SK-N-SH (cell line): Measurements from ENCODE around the gene GPLD1. TPM values are rescaled to one million over a fixed set of nuclear protein-coding genes. Genes with fewer than 3 reads are reported as not detected.

ENCODE experiments used
- CTCF ChIA-PET: fragments of 300-600, 350-600 bp; formaldehyde crosslinking; extraction: SDS; loops from one replicate; lab custom pipeline; 2021; lab: Yijun Ruan, JAX
- POLR2A ChIA-PET: fragments of 350-600 bp; sonication (Branson Sonifier 250); formaldehyde crosslinking; extraction: SDS; loops from one replicate; lab custom pipeline; 2020; ENCODE audit warnings: antibody characterized with exemption, inconsistent platforms; lab: Yijun Ruan, JAX
- DNase-seq: peaks from one replicate; pipeline ENCODE4 v3.0.0; 2012
- H2AFZ ChIP-seq: fragments of 200-600 bp; sonication (generic); 2 replicates; pipeline ENCODE4 v1.8.1; 2016; ENCODE audit warnings: antibody characterized with exemption, mild to moderate bottlenecking, low read depth
- H3F3A ChIP-seq: fragments of 200-600 bp; sonication (generic); replicated peaks from 2 replicates; pipeline ENCODE3; 2016; ENCODE audit warnings: antibody characterized with exemption, mild to moderate bottlenecking; ENCODE audit not compliant: insufficient read depth
- H3K27ac ChIP-seq, 2 experiments: fragments of 200-500 bp in 1 of 2; fragments of 200-600 bp in 1 of 2; sonication (Bioruptor generic) in 1 of 2; sonication (generic), shearing (Covaris generic) in 1 of 2; 2 replicates each; pipeline versions ENCODE4 v1.5.1 to v1.6.1; 2014 to 2016; ENCODE audit warnings: low read depth in 2 of 2, inconsistent platforms in 1 of 2, low read length in 1 of 2, mild to moderate bottlenecking in 1 of 2, mixed read lengths in 1 of 2
- H3K27me3 ChIP-seq: fragments of 200-600 bp; sonication (generic), shearing (Covaris generic); 2 replicates; pipeline ENCODE4 v1.6.1; 2016; ENCODE audit warnings: mixed run types; ENCODE audit not compliant: insufficient read depth
- H3K36me3 ChIP-seq, 2 experiments: fragments of 200-500 bp in 1 of 2; fragments of 200-600 bp in 1 of 2; sonication (Bioruptor generic) in 1 of 2; sonication (generic) in 1 of 2; replicated peaks in 1 of 2; 2 replicates each; pipeline versions ENCODE3 to v1.5.1; 2014 to 2016; ENCODE audit warnings: low read length in 1 of 2, mild to moderate bottlenecking in 1 of 2; ENCODE audit not compliant: insufficient read depth in 2 of 2, control insufficient read depth in 1 of 2
- H3K4me1 ChIP-seq, 2 experiments: fragments of 200-500 bp in 1 of 2; fragments of 200-600 bp in 1 of 2; sonication (Bioruptor generic) in 1 of 2; sonication (generic), shearing (Covaris generic) in 1 of 2; 2 replicates each; pipeline versions ENCODE4 v1.5.1 to v1.6.1; 2014 to 2016; ENCODE audit warnings: low read depth in 1 of 2, low read length in 1 of 2, mixed run types in 1 of 2; ENCODE audit not compliant: insufficient read depth in 2 of 2, control insufficient read depth in 1 of 2
- H3K4me2 ChIP-seq: fragments of 200-600 bp; sonication (generic), shearing (Covaris generic); 2 replicates; pipeline ENCODE4 v1.6.1; 2017; ENCODE audit warnings: mixed run types
- H3K4me3 ChIP-seq, 2 experiments: fragments of 200-500 bp in 1 of 2; fragments of 200-600 bp in 1 of 2; sonication (Bioruptor generic) in 1 of 2; sonication (generic), shearing (Covaris generic) in 1 of 2; 2 replicates each; pipeline versions ENCODE4 v1.5.1 to v1.8.1; 2014 to 2016; ENCODE audit warnings: low read depth in 2 of 2, inconsistent platforms in 1 of 2, low read length in 1 of 2, mild to moderate bottlenecking in 1 of 2, mixed read lengths in 1 of 2, moderate library complexity in 1 of 2
- H3K79me2 ChIP-seq: fragments of 200-600 bp; sonication (generic); 2 replicates; pipeline ENCODE4 v1.8.1; 2017; ENCODE audit warnings: mild to moderate bottlenecking; ENCODE audit not compliant: insufficient read depth
- H3K9ac ChIP-seq: fragments of 200-600 bp; sonication (generic); 2 replicates; pipeline ENCODE4 v1.6.1; 2017; ENCODE audit warnings: mixed run types
- H3K9me2 ChIP-seq: fragments of 200-600 bp; sonication (generic); 2 replicates; pipeline ENCODE4 v1.6.1; 2017; ENCODE audit warnings: mixed run types
- H3K9me3 ChIP-seq: fragments of 200-600 bp; sonication (generic); 2 replicates; pipeline ENCODE4 v1.6.1; 2017; ENCODE audit warnings: mixed run types, mild to moderate bottlenecking, moderate library complexity
- H4K20me1 ChIP-seq: fragments of 200-600 bp; sonication (generic); 2 replicates; pipeline ENCODE4 v1.6.1; 2017; ENCODE audit warnings: mild to moderate bottlenecking, mixed run types; ENCODE audit not compliant: insufficient read depth
- CTCF ChIP-seq: fragments of 200-600 bp; sonication (generic); IDR thresholded peaks from 2 replicates; pipeline ENCODE4 v1.6.1; 2017; ENCODE audit warnings: antibody characterized with exemption, mild to moderate bottlenecking, moderate library complexity
- FOXJ3 ChIP-seq: sonication (generic); formaldehyde crosslinking; IDR thresholded peaks from 2 replicates; pipeline ENCODE4 v1.5.1; 2020; ENCODE audit warnings: mild to moderate bottlenecking, missing genetic modification reagents
- FOXM1 ChIP-seq: IDR thresholded peaks from 2 replicates; pipeline ENCODE4 v1.4.0; 2012; ENCODE audit warnings: low read depth, mild to moderate bottlenecking
- JUND ChIP-seq: IDR thresholded peaks from 2 replicates; pipeline ENCODE4 v1.4.0; 2012
- MEF2A ChIP-seq: IDR thresholded peaks from 2 replicates; pipeline ENCODE4 v1.4.0; 2012; ENCODE audit warnings: low read depth, borderline replicate concordance
- MXI1 ChIP-seq: IDR thresholded peaks from 2 replicates; pipeline ENCODE4 v1.6.1; 2012; ENCODE audit warnings: mild to moderate bottlenecking, low read depth, low read length, improper control_type of control experiment
- NFIC ChIP-seq: IDR thresholded peaks from 2 replicates; pipeline ENCODE4 v1.4.0; 2012; ENCODE audit warnings: borderline replicate concordance
- RCOR1 ChIP-seq: fragments of 150-350 bp; IDR thresholded peaks from 2 replicates; pipeline ENCODE4 v1.6.1; 2017; ENCODE audit warnings: antibody characterized with exemption, low read length
- REST ChIP-seq: IDR thresholded peaks from 2 replicates; pipeline ENCODE4 v1.6.1; 2012; ENCODE audit warnings: mild to moderate bottlenecking, low read depth, low read length, moderate library complexity
- RFX5 ChIP-seq: IDR thresholded peaks from 2 replicates; pipeline ENCODE4 v1.6.1; 2012; ENCODE audit warnings: mild to moderate bottlenecking, improper control_type of control experiment, low read length
- SMC3 ChIP-seq: IDR thresholded peaks from 2 replicates; pipeline ENCODE4 v1.6.1; 2012; ENCODE audit warnings: low read depth, low read length, improper control_type of control experiment
- TEAD4 ChIP-seq: IDR thresholded peaks from 2 replicates; pipeline ENCODE4 v1.4.0; 2012; ENCODE audit warnings: mild to moderate bottlenecking, borderline replicate concordance; ENCODE audit not compliant: insufficient read depth
- YY1 ChIP-seq: IDR thresholded peaks from 2 replicates; pipeline ENCODE4 v1.4.0; 2012; ENCODE audit warnings: low read depth, mild to moderate bottlenecking
- WGBS: methylation state at CpG from one replicate; pipeline ENCODE4 v1.1.6; 2017; ENCODE audit warnings: low lambda C conversion rate; 5-methylcytosine and 5-hydroxymethylcytosine counted together
- polyA plus RNA-seq, 3 experiments: library from polyadenylated mRNA; depleted of rRNA; stranded (reverse); fragments of >200 nt; gene quantifications; 2 replicates each; pipeline ENCODE4 v1.2.3, GENCODE V29; 2012
- TF ChIP-seq, protein P1 (sequence below): IDR thresholded peaks from 2 replicates; pipeline ENCODE4; 2012
- TF ChIP-seq, protein P2 (sequence below): IDR thresholded peaks from 2 replicates; pipeline ENCODE4 v1.4.0; 2012; ENCODE audit warnings: low read depth, borderline replicate concordance

The GPLD1 gene
- polyA plus RNA-seq, 1 of the 3 experiments (the other 2 are of a cell fraction): 0.94 TPM

GRCh38 chr6:24428615-24429014 lies 60.8 kb downstream of the GPLD1 start (continued):
- TF ChIP-seq TEAD4: no peak
- no peak for TF ChIP-seq MXI1
- no peak for TF ChIP-seq CTCF
- TF ChIP-seq REST: no peak
- TF ChIP-seq RCOR1: no peak
- TF ChIP-seq, all 33 proteins: peak for 0

- Histone ChIP-seq H3K9me2 (no peaks in the 10 kb centered on the region), H3K27me3 (no peaks in the 10 kb centered on the region), H3F3A (peaks cover 6% of the 10 kb centered on the region), H3K36me3 (peaks cover 30 to 48% of the 10 kb centered on the region in 2 experiments), H3K9ac (no peak overlapping the region), H4K20me1 (no peaks in the 10 kb centered on the region), H3K79me2 (no peaks in the 10 kb centered on the region), H2AFZ (no peak overlapping the region), H3K4me1 (no peaks in the 10 kb centered on the region; a peak in 1 of 4 replicates), H3K4me2 (no peak overlapping the region), H3K27ac (no peak overlapping the region), H3K9me3 (no peaks in the 10 kb centered on the region), H3K4me3 (no peak overlapping the region)
- POLR2A ChIA-PET: no interaction called here
- 91% methylated on average over 10 of the region's 10 CpGs for WGBS
- CTCF ChIA-PET: interaction anchor here (0.6 kb wide), 1 partner anchor 46 kb away, joined by 3 read pairs; no protein-coding TSS in a partner anchor
- TF ChIP-seq FOXM1: no peak
- no peak for TF ChIP-seq NFIC
- TF ChIP-seq, protein P1, sequence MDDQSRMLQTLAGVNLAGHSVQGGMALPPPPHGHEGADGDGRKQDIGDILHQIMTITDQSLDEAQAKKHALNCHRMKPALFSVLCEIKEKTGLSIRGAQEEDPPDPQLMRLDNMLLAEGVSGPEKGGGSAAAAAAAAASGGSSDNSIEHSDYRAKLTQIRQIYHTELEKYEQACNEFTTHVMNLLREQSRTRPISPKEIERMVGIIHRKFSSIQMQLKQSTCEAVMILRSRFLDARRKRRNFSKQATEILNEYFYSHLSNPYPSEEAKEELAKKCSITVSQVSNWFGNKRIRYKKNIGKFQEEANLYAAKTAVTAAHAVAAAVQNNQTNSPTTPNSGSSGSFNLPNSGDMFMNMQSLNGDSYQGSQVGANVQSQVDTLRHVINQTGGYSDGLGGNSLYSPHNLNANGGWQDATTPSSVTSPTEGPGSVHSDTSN: no peak
- no peak for TF ChIP-seq MXI1
- TF ChIP-seq MEF2A: no peak
- no peak for TF ChIP-seq SMC3
- TF ChIP-seq JUND: no peak
- TF ChIP-seq FOXJ3: no peak
- TF ChIP-seq, protein P2, sequence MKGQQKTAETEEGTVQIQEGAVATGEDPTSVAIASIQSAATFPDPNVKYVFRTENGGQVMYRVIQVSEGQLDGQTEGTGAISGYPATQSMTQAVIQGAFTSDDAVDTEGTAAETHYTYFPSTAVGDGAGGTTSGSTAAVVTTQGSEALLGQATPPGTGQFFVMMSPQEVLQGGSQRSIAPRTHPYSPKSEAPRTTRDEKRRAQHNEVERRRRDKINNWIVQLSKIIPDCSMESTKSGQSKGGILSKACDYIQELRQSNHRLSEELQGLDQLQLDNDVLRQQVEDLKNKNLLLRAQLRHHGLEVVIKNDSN: no peak
- no peak for TF ChIP-seq YY1
- TF ChIP-seq RFX5: no peak
- TF ChIP-seq TEAD4: no peak
- DNase-seq: no peak
Observed at GRCh38 chr6:24426729-24427446, 62.5 kb downstream of the GPLD1 start.
